H9 (cell line): Measurements from ENCODE around the gene AKAIN1. TPM values are rescaled to one million over a fixed set of nuclear protein-coding genes. Genes with fewer than 3 reads are reported as not detected.

Experiments
- DNase-seq: peaks from one replicate; pipeline ENCODE4 v3.0.0-alpha.2; 2017
- H2AFZ ChIP-seq: one replicate; pipeline ENCODE4 v1.6.1; 2013; ENCODE audit warnings: mild to moderate bottlenecking, low read length, control low read depth, moderate library complexity
- H2AK5ac ChIP-seq: 2 replicates; pipeline ENCODE4 v1.6.1; 2013; ENCODE audit warnings: low read length, control low read depth, mixed read lengths; ENCODE audit not compliant: insufficient read length
- H2BK120ac ChIP-seq: one replicate; pipeline ENCODE4 v1.6.1; 2013; ENCODE audit warnings: low read depth, mild to moderate bottlenecking, low read length, control low read depth, inconsistent platforms; ENCODE audit not compliant: poor library complexity, severe bottlenecking
- H2BK12ac ChIP-seq: 2 replicates; pipeline ENCODE4 v1.6.1; 2013; ENCODE audit warnings: low read length, control low read depth, mixed read lengths, low read depth; ENCODE audit not compliant: insufficient read length
- H2BK15ac ChIP-seq: 2 replicates; pipeline ENCODE4 v1.6.1; 2013; ENCODE audit warnings: low read depth, low read length, control low read depth
- H2BK20ac ChIP-seq: one replicate; pipeline ENCODE4 v1.6.1; 2013; ENCODE audit warnings: low read depth, mild to moderate bottlenecking, low read length, control low read depth, inconsistent platforms; ENCODE audit not compliant: poor library complexity, severe bottlenecking
- H2BK5ac ChIP-seq: 2 replicates; pipeline ENCODE4 v1.6.1; 2013; ENCODE audit warnings: low read length, control low read depth, mixed read lengths; ENCODE audit not compliant: insufficient read length
- H3K14ac ChIP-seq: 2 replicates; pipeline ENCODE4 v1.6.1; 2013; ENCODE audit warnings: low read length, control low read depth; ENCODE audit not compliant: insufficient read depth
- H3K18ac ChIP-seq: 2 replicates; pipeline ENCODE4 v1.6.1; 2013; ENCODE audit warnings: low read depth, mild to moderate bottlenecking, mixed read lengths, low read length, control low read depth; ENCODE audit not compliant: insufficient read length
- H3K23ac ChIP-seq: 2 replicates; pipeline ENCODE4 v1.6.1; 2013; ENCODE audit warnings: low read length, control low read depth, mixed read lengths, low read depth; ENCODE audit not compliant: insufficient read length
- H3K23me2 ChIP-seq: 2 replicates; pipeline ENCODE4 v1.6.1; 2013; ENCODE audit warnings: low read depth, mild to moderate bottlenecking, mixed read lengths, low read length, control low read depth; ENCODE audit not compliant: insufficient read length, poor library complexity, severe bottlenecking
- H3K27ac ChIP-seq: 2 replicates; pipeline ENCODE4 v1.5.1; 2013; ENCODE audit warnings: low read length, control low read depth, mixed read lengths, low read depth; ENCODE audit not compliant: insufficient read length
- H3K27me3 ChIP-seq: 2 replicates; pipeline ENCODE4 v1.6.1; 2013; ENCODE audit warnings: low read length, control low read depth, inconsistent platforms; ENCODE audit not compliant: insufficient read depth
- H3K4ac ChIP-seq: 2 replicates; pipeline ENCODE4 v1.6.1; 2013; ENCODE audit warnings: low read depth, mild to moderate bottlenecking, control low read depth, inconsistent platforms, low read length, moderate library complexity
- H3K4me1 ChIP-seq: 2 replicates; pipeline ENCODE4 v1.6.1; 2013; ENCODE audit warnings: low read length, control low read depth, inconsistent platforms; ENCODE audit not compliant: insufficient read depth
- H3K4me2 ChIP-seq: 2 replicates; pipeline ENCODE4 v1.6.1; 2013; ENCODE audit warnings: low read length, control low read depth, mixed read lengths; ENCODE audit not compliant: insufficient read length, insufficient read depth
- H3K56ac ChIP-seq: 2 replicates; pipeline ENCODE4 v1.6.1; 2013; ENCODE audit warnings: low read depth, mild to moderate bottlenecking, mixed read lengths, low read length, control low read depth; ENCODE audit not compliant: insufficient read length
- H3K79me1 ChIP-seq: 2 replicates; pipeline ENCODE4 v1.6.1; 2013; ENCODE audit warnings: low read depth, mild to moderate bottlenecking, moderate library complexity, low read length, control low read depth, inconsistent platforms; ENCODE audit not compliant: insufficient read depth, poor library complexity, severe bottlenecking
- H3K79me2 ChIP-seq: 2 replicates; pipeline ENCODE4 v1.6.1; 2013; ENCODE audit warnings: low read length, control low read depth, inconsistent platforms; ENCODE audit not compliant: insufficient read depth
- H3K9ac ChIP-seq: 2 replicates; pipeline ENCODE4 v1.6.1; 2013; ENCODE audit warnings: low read length, control low read depth, mixed read lengths; ENCODE audit not compliant: insufficient read length; ENCODE audit errors: extremely low read depth
- H3K9me3 ChIP-seq: one replicate; pipeline ENCODE4 v1.6.1; 2013; ENCODE audit warnings: low read depth, low read length, inconsistent platforms; ENCODE audit not compliant: control insufficient read depth
- H3T11ph ChIP-seq: one replicate; pipeline ENCODE4 v1.6.1; 2013; ENCODE audit warnings: mild to moderate bottlenecking, low read length, control low read depth, inconsistent platforms
- H4K20me1 ChIP-seq: one replicate; pipeline ENCODE4 v1.6.1; 2013; ENCODE audit not compliant: control insufficient read depth, insufficient read length, insufficient read depth
- H4K5ac ChIP-seq: 2 replicates; pipeline ENCODE4 v1.6.1; 2013; ENCODE audit warnings: low read depth, mild to moderate bottlenecking, mixed read lengths, low read length, control low read depth; ENCODE audit not compliant: insufficient read length
- H4K8ac ChIP-seq: replicated peaks from 2 replicates; pipeline ENCODE4 v1.6.1; 2013; ENCODE audit warnings: low read length, control low read depth, mixed read lengths, low read depth; ENCODE audit not compliant: insufficient read length
- H4K91ac ChIP-seq: 2 replicates; pipeline ENCODE4 v1.6.1; 2013; ENCODE audit warnings: low read depth, mild to moderate bottlenecking, moderate library complexity, mixed read lengths, low read length, control low read depth; ENCODE audit not compliant: insufficient read length
- H3K27ac Mint-ChIP-seq, 3 experiments: 2 replicates in 2 of 3; 3 replicates in 1 of 3; pipeline ENCODE4 v1.8.0; 2020 to 2021; ENCODE audit warnings: mixed read lengths in 3 of 3, mild to moderate bottlenecking in 1 of 3, moderate library complexity in 1 of 3
- H3K27me3 Mint-ChIP-seq: 2 replicates; pipeline ENCODE4 v1.8.0; 2021; ENCODE audit warnings: low read depth, mild to moderate bottlenecking, moderate library complexity, mixed read lengths
- H3K36me3 Mint-ChIP-seq, 3 experiments: 2 replicates in 2 of 3; 3 replicates in 1 of 3; pipeline ENCODE4 v1.8.0; 2020 to 2021; ENCODE audit warnings: low read depth in 3 of 3, mixed read lengths in 3 of 3; ENCODE audit not compliant: insufficient read depth in 1 of 3
- H3K4me1 Mint-ChIP-seq, 2 experiments: 2 replicates each; pipeline ENCODE4 v1.8.0; 2020; ENCODE audit warnings: mixed read lengths in 2 of 2
- H3K4me3 Mint-ChIP-seq, 2 experiments: 2 replicates in 1 of 2; 3 replicates in 1 of 2; pipeline ENCODE4 v1.8.0; 2020 to 2021; ENCODE audit warnings: mild to moderate bottlenecking in 2 of 2, mixed read lengths in 2 of 2, moderate library complexity in 1 of 2
- H3K9me3 Mint-ChIP-seq, 2 experiments: 2 replicates in 1 of 2; 3 replicates in 1 of 2; pipeline ENCODE4 v1.8.0; 2020; ENCODE audit warnings: mild to moderate bottlenecking in 2 of 2, mixed read lengths in 2 of 2, moderate library complexity in 1 of 2
- WGBS: extraction: QIAGEN DNeasy Blood & Tissue Kit; methylation state at CpG from one replicate; pipeline ENCODE4 v1.1.7; 2013; ENCODE audit warnings: missing lambda C conversion rate, low lambda C conversion rate, mixed read lengths; ENCODE audit not compliant: insufficient read length; ENCODE audit errors: extremely low coverage; 5-methylcytosine and 5-hydroxymethylcytosine counted together
- long read RNA-seq: library from polyadenylated mRNA; unstranded; transcript quantifications from one replicate; pipeline ENCODE4 v2.0.0, GENCODE V29; 2020
- total RNA-seq: library from RNA; stranded (reverse); gene quantifications from 2 replicates; pipeline ENCODE4 v1.2.1, GENCODE V29; 2021
- TF ChIP-seq, protein P1 (sequence below): fragments of 200-600 bp; sonication (generic); conservative IDR thresholded peaks from 3 replicates; pipeline ENCODE4 v1.8.0; 2021; ENCODE audit warnings: antibody characterized with exemption, mild to moderate bottlenecking

The AKAIN1 gene, protein sequence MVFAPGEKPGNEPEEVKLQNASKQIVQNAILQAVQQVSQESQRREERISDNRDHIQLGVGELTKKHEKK
- not detected in 2 replicates for total RNA-seq
- long read RNA-seq: 0 reads

DNA sequence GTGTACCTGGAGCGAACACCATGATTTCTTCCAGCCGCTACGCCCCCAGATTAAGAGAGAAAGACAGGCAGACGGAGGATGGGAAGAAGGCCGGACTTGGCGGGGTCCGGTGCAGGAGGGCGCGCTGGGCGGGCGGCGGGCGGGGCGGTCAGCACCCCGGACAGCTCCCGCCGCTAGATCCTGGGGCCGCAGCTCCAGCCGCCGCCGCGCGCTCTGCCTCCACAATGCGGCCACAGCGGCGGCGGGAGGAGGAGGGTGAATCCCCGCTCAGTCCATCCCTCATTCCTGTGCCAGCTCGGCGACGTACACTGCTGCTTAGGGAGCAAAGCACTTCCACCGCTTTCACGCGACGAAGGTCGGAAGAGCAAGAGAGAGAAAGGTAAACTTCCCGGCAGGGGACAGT, at the start of gene AKAIN1:
Gene AKAIN1 (minus strand): TSS at position 226 of the 403 bp plus-strand sequence. CDS start 204 bp downstream, at position 22.
- WGBS: no CpG with 5 or more reads among the region's 37 CpGs
- peak within 1 kb of the TSS; percentile 70 to 89 for H3K4me3 Mint-ChIP-seq
- H2BK120ac ChIP-seq: no peak within 1 kb of the TSS
- H3K23me2 ChIP-seq: peaks cover 17% of the 10 kb centered on the region
- H3K9me3 Mint-ChIP-seq: no peaks in the 10 kb centered on the region; a peak in 1 of 5 replicates
- H3K56ac ChIP-seq: no peak within 1 kb of the TSS
- H3T11ph ChIP-seq: no peak within 1 kb of the TSS
- H3K9ac ChIP-seq: no peak within 1 kb of the TSS
- H4K20me1 ChIP-seq: no peaks in the 10 kb centered on the region
- H3K27ac ChIP-seq: no peak within 1 kb of the TSS
- H4K91ac ChIP-seq: no peak within 1 kb of the TSS
- H2AFZ ChIP-seq: no peak within 1 kb of the TSS
- no peak within 1 kb of the TSS for H2BK12ac ChIP-seq
- H3K4me1 ChIP-seq: no peaks in the 10 kb centered on the region
- H4K5ac ChIP-seq: no peak within 1 kb of the TSS
- no peaks in the 10 kb centered on the region for H3K79me2 ChIP-seq
- H3K27me3 Mint-ChIP-seq: peaks cover 90% of the 10 kb centered on the region
- H2BK5ac ChIP-seq: no peak within 1 kb of the TSS
- no peak within 1 kb of the TSS for H3K4ac ChIP-seq
- no peak within 1 kb of the TSS for H2BK15ac ChIP-seq
- no peaks in the 10 kb centered on the region for H3K9me3 ChIP-seq
- peaks cover 27% of the 10 kb centered on the region for H3K27me3 ChIP-seq
- H3K79me1 ChIP-seq: no peaks in the 10 kb centered on the region
- H3K36me3 Mint-ChIP-seq: no peaks in the 10 kb centered on the region; a peak in 1 of 7 replicates
- no peak within 1 kb of the TSS for H3K14ac ChIP-seq
- no peak within 1 kb of the TSS for H2AK5ac ChIP-seq
- DNase-seq: peak; percentile 78
- TF ChIP-seq, protein P1, sequence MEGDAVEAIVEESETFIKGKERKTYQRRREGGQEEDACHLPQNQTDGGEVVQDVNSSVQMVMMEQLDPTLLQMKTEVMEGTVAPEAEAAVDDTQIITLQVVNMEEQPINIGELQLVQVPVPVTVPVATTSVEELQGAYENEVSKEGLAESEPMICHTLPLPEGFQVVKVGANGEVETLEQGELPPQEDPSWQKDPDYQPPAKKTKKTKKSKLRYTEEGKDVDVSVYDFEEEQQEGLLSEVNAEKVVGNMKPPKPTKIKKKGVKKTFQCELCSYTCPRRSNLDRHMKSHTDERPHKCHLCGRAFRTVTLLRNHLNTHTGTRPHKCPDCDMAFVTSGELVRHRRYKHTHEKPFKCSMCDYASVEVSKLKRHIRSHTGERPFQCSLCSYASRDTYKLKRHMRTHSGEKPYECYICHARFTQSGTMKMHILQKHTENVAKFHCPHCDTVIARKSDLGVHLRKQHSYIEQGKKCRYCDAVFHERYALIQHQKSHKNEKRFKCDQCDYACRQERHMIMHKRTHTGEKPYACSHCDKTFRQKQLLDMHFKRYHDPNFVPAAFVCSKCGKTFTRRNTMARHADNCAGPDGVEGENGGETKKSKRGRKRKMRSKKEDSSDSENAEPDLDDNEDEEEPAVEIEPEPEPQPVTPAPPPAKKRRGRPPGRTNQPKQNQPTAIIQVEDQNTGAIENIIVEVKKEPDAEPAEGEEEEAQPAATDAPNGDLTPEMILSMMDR: no peak
- H2BK20ac ChIP-seq: no peak within 1 kb of the TSS
- H3K4me1 Mint-ChIP-seq: peaks cover 17 to 18% of the 10 kb centered on the region in 2 experiments
- no peak within 1 kb of the TSS for H4K8ac ChIP-seq
- H3K27ac Mint-ChIP-seq: no peak within 1 kb of the TSS
- no peak within 1 kb of the TSS for H3K23ac ChIP-seq
- H3K18ac ChIP-seq: no peak within 1 kb of the TSS
- peak within 1 kb of the TSS; percentile 86 for H3K4me2 ChIP-seq
